ENCODE data around the gene STAG2. TPM values are rescaled to one million over a fixed set of nuclear protein-coding genes. Genes with fewer than 3 reads are reported as not detected.

Gene STAG2
- total RNA-seq, 1 experiment from 2014 or later = 92.1 TPM

- ATAC-seq = no peak
- BruUV-seq (replicated peaks) = no TSS peak
- H3K9me3 ChIP-seq (ENCODE audit: low read length) = no peaks in the 10 kb centered on the region
- H3K4me1 ChIP-seq (ENCODE audit: insufficient read depth, low read length) = peaks cover 34% of the 10 kb centered on the region
- peaks cover 34% of the 10 kb centered on the region for H4K20me1 ChIP-seq (ENCODE audit: low read length)
- H3K9ac ChIP-seq (ENCODE audit: low read length) = no peak overlapping the region
- H2AFZ ChIP-seq (ENCODE audit: low read length) = no peak overlapping the region
- H3K27ac ChIP-seq (ENCODE audit: low read length) = no peak overlapping the region
- no peaks in the 10 kb centered on the region for H3K9me2 ChIP-seq (replicated peaks; ENCODE audit: low read length)
- peaks cover 98% of the 10 kb centered on the region for H3K79me2 ChIP-seq (ENCODE audit: low read length)
- TF ChIP-seq CTCF (conservative IDR thresholded peaks at IDR 0.05; ENCODE audit: low read depth, low read length) (no peak), EZH2 (IDR thresholded peaks at IDR 0.05; ENCODE audit: low read length, unreplicated experiment) (no peak), EZH2phosphoT487 (IDR thresholded peaks at IDR 0.05; ENCODE audit: borderline replicate concordance, low read length) (no peak)
- H3K36me3 ChIP-seq (ENCODE audit: low read depth, low read length) = no peaks in the 10 kb centered on the region
- no peak overlapping the region for H3K4me2 ChIP-seq (ENCODE audit: low read length)
- DNase-seq = no peak
- intact Hi-C loops (cut with micrococcal nuclease) = no loop called here
- no peaks in the 10 kb centered on the region for H3K27me3 ChIP-seq (ENCODE audit: low read length)
- H3F3A ChIP-seq (ENCODE audit: low read length, unreplicated experiment) = no peaks in the 10 kb centered on the region
- CTCF ChIA-PET = no interaction called here
- POLR2A ChIA-PET (ENCODE audit: unreplicated experiment) = no interaction called here
- H3K4me3 ChIP-seq (ENCODE audit: low read length) = no peak overlapping the region
These were observed 7.0 kb downstream of the STAG2 start for GRCh38 chrX:123968383-123969050.

DNA sequence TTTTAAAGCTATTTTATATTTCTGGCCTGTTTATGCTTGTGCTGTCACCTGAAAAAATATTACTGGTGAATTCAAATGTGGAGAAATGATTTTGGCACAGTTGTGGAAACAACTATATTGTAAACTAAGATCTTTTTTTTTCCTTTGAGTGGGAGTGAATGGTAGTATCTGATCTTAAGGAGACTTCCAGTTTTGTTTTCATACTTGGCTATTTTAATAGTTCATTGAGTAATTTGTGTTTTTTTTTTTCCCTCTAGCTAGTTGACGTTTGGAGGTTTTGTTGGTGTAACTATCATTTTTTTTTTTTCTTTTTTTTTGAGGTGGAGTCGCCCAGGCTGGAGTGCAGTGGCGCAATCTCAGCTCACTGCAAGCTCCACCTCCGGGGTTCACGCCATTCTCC is 10.5 kb downstream of the STAG2 start:
- POLR2A ChIA-PET (ENCODE audit: unreplicated experiment) = no interaction called here
- H3F3A ChIP-seq (ENCODE audit: low read length, unreplicated experiment) = no peaks in the 10 kb centered on the region
- peaks cover 21% of the 10 kb centered on the region for H3K4me1 ChIP-seq (ENCODE audit: insufficient read depth, low read length)
- ATAC-seq = no peak
- peaks cover 13% of the 10 kb centered on the region; the same call in 1 of the 2 replicates for H4K20me1 ChIP-seq (ENCODE audit: low read length)
- no peak for DNase-seq
- intact Hi-C loops (cut with micrococcal nuclease) = no loop called here
- no peak overlapping the region for H3K27ac ChIP-seq (ENCODE audit: low read length)
- H3K36me3 ChIP-seq (ENCODE audit: low read depth, low read length) = no peaks in the 10 kb centered on the region
- no peak overlapping the region for H3K4me3 ChIP-seq (ENCODE audit: low read length)
- no peaks in the 10 kb centered on the region for H3K27me3 ChIP-seq (ENCODE audit: low read length)
- BruUV-seq (replicated peaks) = no TSS peak
- H3K9ac ChIP-seq (ENCODE audit: low read length) = no peak overlapping the region
- H3K4me2 ChIP-seq (ENCODE audit: low read length) = no peak overlapping the region
- H3K9me2 ChIP-seq (replicated peaks; ENCODE audit: low read length) = no peaks in the 10 kb centered on the region
- no peak overlapping the region for H2AFZ ChIP-seq (ENCODE audit: low read length)
- CTCF ChIA-PET = no interaction called here
- H3K9me3 ChIP-seq (ENCODE audit: low read length) = no peaks in the 10 kb centered on the region
- peaks cover 98% of the 10 kb centered on the region for H3K79me2 ChIP-seq (ENCODE audit: low read length)
- no peak for TF ChIP-seq CTCF (conservative IDR thresholded peaks at IDR 0.05; ENCODE audit: low read depth, low read length)
- no peak for TF ChIP-seq EZH2 (IDR thresholded peaks at IDR 0.05; ENCODE audit: low read length, unreplicated experiment)
- no peak for TF ChIP-seq EZH2phosphoT487 (IDR thresholded peaks at IDR 0.05; ENCODE audit: borderline replicate concordance, low read length)

DNA sequence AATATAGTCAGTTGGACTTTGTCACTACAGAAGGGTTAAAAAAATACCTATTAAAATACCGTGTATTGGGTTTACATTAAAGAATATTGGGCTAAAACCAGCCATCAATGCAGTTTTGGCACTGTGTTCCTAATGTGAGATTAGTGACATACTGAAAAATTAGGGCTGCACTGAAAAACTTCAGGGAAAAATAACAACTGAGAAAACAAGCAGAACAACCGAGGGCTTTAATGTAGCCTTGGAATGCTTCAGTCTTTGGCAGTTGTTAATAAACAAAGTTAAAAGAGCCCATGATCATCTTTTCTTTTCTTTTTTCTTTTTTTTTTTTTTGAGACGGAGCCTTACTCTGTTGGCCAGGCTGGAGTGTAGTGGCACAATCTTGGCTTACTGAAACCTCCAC is 12.4 kb downstream of the STAG2 start:
- H3K4me1 ChIP-seq (ENCODE audit: insufficient read depth, low read length) = peaks cover 18% of the 10 kb centered on the region
- no TSS peak for BruUV-seq (replicated peaks)
- H3K79me2 ChIP-seq (ENCODE audit: low read length) = peaks cover 98% of the 10 kb centered on the region
- POLR2A ChIA-PET (ENCODE audit: unreplicated experiment) = no interaction called here
- no peaks in the 10 kb centered on the region for H3K9me3 ChIP-seq (ENCODE audit: low read length)
- no peaks in the 10 kb centered on the region for H3K9me2 ChIP-seq (replicated peaks; ENCODE audit: low read length)
- CTCF ChIA-PET = interaction anchor here (0.7 kb wide), 1 partner anchor 141 kb away, joined by 6 read pairs; no protein-coding TSS in a partner anchor
- ATAC-seq = no peak
- H3K27me3 ChIP-seq (ENCODE audit: low read length) = no peaks in the 10 kb centered on the region
- H3F3A ChIP-seq (ENCODE audit: low read length, unreplicated experiment) = no peaks in the 10 kb centered on the region
- no peak for DNase-seq
- H3K9ac ChIP-seq (ENCODE audit: low read length) = no peak overlapping the region
- H3K27ac ChIP-seq (ENCODE audit: low read length) = no peak overlapping the region
- H4K20me1 ChIP-seq (ENCODE audit: low read length) = peaks cover 9% of the 10 kb centered on the region; the same call in 1 of the 2 replicates
- H3K4me2 ChIP-seq (ENCODE audit: low read length) = no peak overlapping the region
- intact Hi-C loops (cut with micrococcal nuclease) = no loop called here
- H3K4me3 ChIP-seq (ENCODE audit: low read length) = no peak overlapping the region
- H3K36me3 ChIP-seq (ENCODE audit: low read depth, low read length) = no peaks in the 10 kb centered on the region
- TF ChIP-seq CTCF (conservative IDR thresholded peaks at IDR 0.05; ENCODE audit: low read depth, low read length) (no peak), EZH2phosphoT487 (IDR thresholded peaks at IDR 0.05; ENCODE audit: borderline replicate concordance, low read length) (no peak), EZH2 (IDR thresholded peaks at IDR 0.05; ENCODE audit: low read length, unreplicated experiment) (no peak)
- no peak overlapping the region for H2AFZ ChIP-seq (ENCODE audit: low read length)
